Transverse colon (tissue), 4 donors: ENCODE measurements around the gene TBCK. TPM values are rescaled to one million over a fixed set of nuclear protein-coding genes. Genes with fewer than 3 reads are reported as not detected.

Experiments
- DNase-seq: peaks from one replicate; pipeline ENCODE4 v3.0.0-alpha.2; 2019
- H3K27ac ChIP-seq, 4 donors: fragments of 200-600 bp; sonication (generic); 2 replicates each; pipeline ENCODE4 v1.5.1; 2016 to 2018; ENCODE audit warnings: inconsistent platforms in 4 of 4
- H3K27me3 ChIP-seq: fragments of 200-600 bp; sonication (generic); 2 replicates; pipeline ENCODE4 v1.5.1; 2017; ENCODE audit warnings: inconsistent platforms
- H3K36me3 ChIP-seq, 4 donors: fragments of 200-600 bp; sonication (generic); 2 replicates each; pipeline ENCODE4 v1.5.1; 2017 to 2019; ENCODE audit warnings: inconsistent platforms in 4 of 4
- H3K4me1 ChIP-seq, 4 donors: fragments of 200-600 bp; sonication (generic); 2 replicates each; pipeline ENCODE4 v1.5.1; 2017 to 2020; ENCODE audit warnings: inconsistent platforms in 4 of 4
- H3K4me3 ChIP-seq, 4 donors: fragments of 200-600 bp; sonication (generic); 1 replicate in 1 of 4; 2 replicates in 3 of 4; pipeline versions ENCODE4 v1.5.1 to v1.6.1; 2017 to 2019; ENCODE audit warnings: inconsistent platforms in 4 of 4
- H3K9me3 ChIP-seq, 2 donors: fragments of 200-600 bp; sonication (generic); 2 replicates each; pipeline ENCODE4 v1.5.1; 2017 to 2019; ENCODE audit warnings: inconsistent platforms in 2 of 2
- CTCF ChIP-seq, 5 experiments: fragments of 200-600 bp in 3 of 5; fragments of 450-650 bp in 2 of 5; sonication (generic) in 3 of 5; IDR thresholded peaks; 1 replicate in 2 of 5; 2 replicates in 3 of 5; pipeline ENCODE4 v1.5.1; 2016 to 2017; ENCODE audit warnings: antibody characterized with exemption in 5 of 5, inconsistent platforms in 3 of 5, mild to moderate bottlenecking in 2 of 5, moderate library complexity in 1 of 5
- EP300 ChIP-seq: sonication (generic); formaldehyde crosslinking; IDR thresholded peaks from one replicate; pipeline ENCODE4 v1.6.1; 2017; ENCODE audit warnings: antibody characterized with exemption, low read depth
- POLR2A ChIP-seq: fragments of 450-650 bp; IDR thresholded peaks from one replicate; pipeline ENCODE4 v1.6.1; 2016; ENCODE audit warnings: antibody characterized with exemption, mild to moderate bottlenecking, moderate library complexity
- POLR2AphosphoS5 ChIP-seq, 3 donors: sonication (generic); formaldehyde crosslinking; IDR thresholded peaks; one replicate each; pipeline ENCODE4 v1.6.1; 2016; ENCODE audit warnings: antibody characterized with exemption in 3 of 3
- WGBS, 2 donors: methylation state at CpG; one replicate each; pipeline ENCODE4 v1.1.5; 2018; ENCODE audit warnings: low coverage in 1 of 2; 5-methylcytosine and 5-hydroxymethylcytosine counted together
- in situ Hi-C, 4 donors: fragments of 200-750 bp; cut with MboI; loops; one replicate each; pipeline versions ENCODE4 v1.15.0 to v1.15.1; 2017; ENCODE audit warnings: low sequenced_read_pairs in 3 of 4, low pct_ligation_motif_present in 1 of 4, low pct_unique_long_range_greater_than_20kb in 1 of 4
- intact Hi-C: fragments of 100-400 bp; cut with DNase I; formaldehyde crosslinking; loops from one replicate; pipeline ENCODE4 v1.15.1; 2023; ENCODE audit warnings: low total_unique reads
- total RNA-seq, 4 donors: library from RNA; depleted of rRNA; stranded (reverse); fragments of >200 nt; gene quantifications; one replicate each; pipeline ENCODE4 v1.1.0, GENCODE V29; 2016

The TBCK gene
- total RNA-seq, 4 donors from 2014 or later = 31.0 to 82.7 (median 51.4) TPM

- H3K27me3 ChIP-seq = no peaks in the 10 kb centered on the region
- peaks cover 15 to 16% of the 10 kb centered on the region in 2 donors for H3K9me3 ChIP-seq
- H3K27ac ChIP-seq = no peak overlapping the region
- 96 to 100% methylated on average over 4 of the region's 4 CpGs for WGBS, 2 donors
- no peak for DNase-seq
- no peak for TF ChIP-seq POLR2A
- no peak for TF ChIP-seq CTCF (IDR thresholded peaks at IDR 0.05)
- no peak for TF ChIP-seq EP300
- no peak for TF ChIP-seq POLR2AphosphoS5 (IDR thresholded peaks at IDR 0.05)
- in situ Hi-C loops (no loop called here), intact Hi-C loops (no loop called here)
- H3K4me3 ChIP-seq = no peak overlapping the region
- H3K36me3 ChIP-seq = peaks cover 0 to 16% (median 6%) of the 10 kb centered on the region in 4 donors
- no peaks in the 10 kb centered on the region for H3K4me1 ChIP-seq
Measured at GRCh38 chr4:106105697-106106096, 210.3 kb downstream of the TBCK start.

- H3K27ac ChIP-seq = no peak overlapping the region
- in situ Hi-C loops = no loop called here
- H3K36me3 ChIP-seq = peaks cover 0 to 11% (median 5%) of the 10 kb centered on the region in 4 donors
- no peaks in the 10 kb centered on the region for H3K4me1 ChIP-seq
- peaks cover 1 to 2% of the 10 kb centered on the region in 2 donors for H3K9me3 ChIP-seq
- no peak for TF ChIP-seq EP300
- no peak for TF ChIP-seq POLR2AphosphoS5 (IDR thresholded peaks at IDR 0.05)
- no peak for TF ChIP-seq CTCF (IDR thresholded peaks at IDR 0.05)
- TF ChIP-seq POLR2A = no peak
- no peak overlapping the region for H3K4me3 ChIP-seq
- intact Hi-C loops = no loop called here
- no peak for DNase-seq
- no peaks in the 10 kb centered on the region for H3K27me3 ChIP-seq
- 92% methylated on average over 1 of the region's 1 CpG; no CpG with 5 or more reads in 1 of the 2 donors for WGBS, 2 donors
Measured at GRCh38 chr4:106104276-106104675, 211.7 kb downstream of the TBCK start.

- TF ChIP-seq POLR2AphosphoS5 (IDR thresholded peaks at IDR 0.05) = no peak
- TF ChIP-seq POLR2A = no peak
- no peak for TF ChIP-seq CTCF (IDR thresholded peaks at IDR 0.05)
- no peak for TF ChIP-seq EP300
- Histone ChIP-seq H3K9me3 (peaks cover under 1 to 1% of the 10 kb centered on the region in 2 donors), H3K4me3 (no peak overlapping the region), H3K27me3 (no peaks in the 10 kb centered on the region), H3K27ac (no peak overlapping the region), H3K36me3 (peaks cover 0 to 11% (median under 1%) of the 10 kb centered on the region in 4 donors), H3K4me1 (no peaks in the 10 kb centered on the region)
- in situ Hi-C loops (no loop called here), intact Hi-C loops (no loop called here)
- WGBS, 2 donors = 75 to 81% methylated on average over 1 of the region's 1 CpG
- no peak for DNase-seq
Measured at GRCh38 chr4:106096454-106096853, 219.6 kb downstream of the TBCK start.

- H3K4me1 ChIP-seq = no peaks in the 10 kb centered on the region
- H3K27me3 ChIP-seq = no peaks in the 10 kb centered on the region
- 58 to 70% methylated on average over 2 of the region's 2 CpGs for WGBS, 2 donors
- H3K4me3 ChIP-seq = no peak overlapping the region
- peaks cover 8 to 10% of the 10 kb centered on the region in 2 donors for H3K9me3 ChIP-seq
- in situ Hi-C loops = no loop called here
- H3K36me3 ChIP-seq = peaks cover 0 to 21% (median 5%) of the 10 kb centered on the region in 4 donors
- TF ChIP-seq CTCF (IDR thresholded peaks at IDR 0.05) (no peak), EP300 (no peak), POLR2AphosphoS5 (IDR thresholded peaks at IDR 0.05) (no peak), POLR2A (no peak)
- no peak for DNase-seq
- H3K27ac ChIP-seq = no peak overlapping the region
- intact Hi-C loops = no loop called here
Measured at GRCh38 chr4:106095408-106095807, 220.6 kb downstream of the TBCK start.
